GM18519 (cell line): ENCODE results near the gene PSAP.
"Not testable (repeated sequence)": the region's sequence is repeated elsewhere in the genome, so short reads cannot be mapped to it uniquely, and the experiment has no call there.

Experiments used
- ATAC-seq: cut with Tn5 transposase; IDR thresholded peaks from one replicate; pipeline ENCODE4 v1.9.1; 2021; ENCODE audit warnings: mild to moderate bottlenecking, moderate library complexity; ENCODE audit not compliant: unreplicated experiment, low FRiP score

PSAP gene

GRCh38 chr10:71850743-71851464 lies at the start of gene PSAP:
PSAP (minus strand) TSS chr10:71851251; CDS start chr10:71851221, 30 bp downstream.
- ATAC-seq = peak; percentile 90

GRCh38 chr10:71900441-71901180 lies 49.6 kb upstream of the PSAP start:
- no peak for ATAC-seq

- ATAC-seq = no peak
Measured at GRCh38 chr10:71899665-71900412, 48.8 kb upstream of the PSAP start.

GRCh38 chr10:71898346-71898745 lies 47.3 kb upstream of the PSAP start:
- ATAC-seq = not testable (repeated sequence)

- ATAC-seq = no peak
Measured at GRCh38 chr10:71893920-71894319, 42.9 kb upstream of the PSAP start.

GRCh38 chr10:71893258-71893815 lies 42.3 kb upstream of the PSAP start:
- ATAC-seq = no peak

- ATAC-seq = no peak
Measured at GRCh38 chr10:71891437-71891836, 40.4 kb upstream of the PSAP start.

GRCh38 chr10:71889388-71889987 lies 38.4 kb upstream of the PSAP start:
- no peak for ATAC-seq

GRCh38 chr10:71888623-71889387 lies 37.8 kb upstream of the PSAP start:
- ATAC-seq = peak; percentile 68

GRCh38 chr10:71888248-71888622 lies 37.2 kb upstream of the PSAP start:
- no peak for ATAC-seq

GRCh38 chr10:71887743-71888142 lies 36.7 kb upstream of the PSAP start:
- no peak for ATAC-seq

- no peak for ATAC-seq
Measured at GRCh38 chr10:71882813-71883659, 32.0 kb upstream of the PSAP start.

GRCh38 chr10:71881647-71882355 lies 30.8 kb upstream of the PSAP start:
- ATAC-seq = no peak

GRCh38 chr10:71881307-71881624 lies 30.2 kb upstream of the PSAP start:
- ATAC-seq = not testable (repeated sequence)

- ATAC-seq = no peak
Measured at GRCh38 chr10:71880425-71881306, 29.6 kb upstream of the PSAP start.

- ATAC-seq = no peak
Measured at GRCh38 chr10:71878327-71879034, 27.4 kb upstream of the PSAP start.

- ATAC-seq = no peak
Measured at GRCh38 chr10:71877821-71878220, 26.8 kb upstream of the PSAP start.
